Measurements from ENCODE around the gene APOC3. TPM values are rescaled to one million over a fixed set of nuclear protein-coding genes. Genes with fewer than 3 reads are reported as not detected.
A peak's percentile ranks its signal among the peaks of the same experiment; 100 is the strongest.

Gene APOC3
- total RNA-seq, 3 donors from 2014 or later: not detected

GRCh38 chr11:116791002-116791812, 38.5 kb upstream of the APOC3 start:
- H3K27ac ChIP-seq: no peak overlapping the region
- H3K27me3 ChIP-seq: peaks cover 0 to 4% of the 10 kb centered on the region in 2 donors
- TF ChIP-seq CTCF (IDR thresholded peaks at IDR 0.05) (peak; percentile 77 to 90 (median 85)), POLR2A (IDR thresholded peaks at IDR 0.05) (no peak), POLR2AphosphoS5 (IDR thresholded peaks at IDR 0.05) (no peak)
- DNase-seq (ENCODE audit: low spot score in 2 of 2): peak; percentile 41 to 74
- H3K9me3 ChIP-seq: no peaks in the 10 kb centered on the region
- H3K36me3 ChIP-seq: no peaks in the 10 kb centered on the region
- H3K4me3 ChIP-seq: peak overlapping the region in 2 of 3 donors; percentile 18 to 24
- H3K4me1 ChIP-seq: peaks cover 0 to 9% of the 10 kb centered on the region in 2 donors
- intact Hi-C loops (cut with DNase I; ENCODE audit: low total_unique reads): no loop called here

DNA sequence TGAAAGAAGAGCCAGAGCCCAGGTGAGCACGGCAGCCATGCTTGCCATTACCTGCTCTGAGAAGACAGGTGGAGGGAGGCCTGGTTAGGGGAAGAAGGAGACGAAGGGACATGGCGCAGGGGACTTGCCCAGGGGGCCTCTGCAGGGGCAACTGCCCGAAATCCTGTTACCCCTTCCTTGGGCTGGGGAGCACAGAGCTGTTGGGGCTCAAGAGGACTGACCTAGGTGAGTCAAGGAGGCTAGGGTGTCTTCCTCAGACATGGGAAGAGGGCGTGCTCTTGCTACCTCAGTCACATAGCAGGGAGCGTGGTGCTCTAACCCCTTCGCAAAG, 37.9 kb upstream of the APOC3 start, which contains the start of gene APOA5:
TSS of gene APOA5 (minus strand) at position 67 of the 331 bp plus-strand sequence. CDS start at position 48, 19 bp downstream.
- no peak for DNase-seq (ENCODE audit: low spot score in 2 of 2)
- H3K4me1 ChIP-seq: peaks cover 0 to 4% of the 10 kb centered on the region in 2 donors
- H3K4me3 ChIP-seq: peak within 1 kb of the TSS in 2 of 3 donors; percentile 18 to 24
- H3K36me3 ChIP-seq: no peaks in the 10 kb centered on the region
- intact Hi-C loops (cut with DNase I; ENCODE audit: low total_unique reads): no loop called here
- no peaks in the 10 kb centered on the region for H3K9me3 ChIP-seq
- TF ChIP-seq POLR2AphosphoS5 (IDR thresholded peaks at IDR 0.05) (no peak), POLR2A (IDR thresholded peaks at IDR 0.05) (no peak), CTCF (IDR thresholded peaks at IDR 0.05) (no peak)
- no peak within 1 kb of the TSS for H3K27ac ChIP-seq
- H3K27me3 ChIP-seq: peaks cover 0 to 4% of the 10 kb centered on the region in 2 donors

DNA sequence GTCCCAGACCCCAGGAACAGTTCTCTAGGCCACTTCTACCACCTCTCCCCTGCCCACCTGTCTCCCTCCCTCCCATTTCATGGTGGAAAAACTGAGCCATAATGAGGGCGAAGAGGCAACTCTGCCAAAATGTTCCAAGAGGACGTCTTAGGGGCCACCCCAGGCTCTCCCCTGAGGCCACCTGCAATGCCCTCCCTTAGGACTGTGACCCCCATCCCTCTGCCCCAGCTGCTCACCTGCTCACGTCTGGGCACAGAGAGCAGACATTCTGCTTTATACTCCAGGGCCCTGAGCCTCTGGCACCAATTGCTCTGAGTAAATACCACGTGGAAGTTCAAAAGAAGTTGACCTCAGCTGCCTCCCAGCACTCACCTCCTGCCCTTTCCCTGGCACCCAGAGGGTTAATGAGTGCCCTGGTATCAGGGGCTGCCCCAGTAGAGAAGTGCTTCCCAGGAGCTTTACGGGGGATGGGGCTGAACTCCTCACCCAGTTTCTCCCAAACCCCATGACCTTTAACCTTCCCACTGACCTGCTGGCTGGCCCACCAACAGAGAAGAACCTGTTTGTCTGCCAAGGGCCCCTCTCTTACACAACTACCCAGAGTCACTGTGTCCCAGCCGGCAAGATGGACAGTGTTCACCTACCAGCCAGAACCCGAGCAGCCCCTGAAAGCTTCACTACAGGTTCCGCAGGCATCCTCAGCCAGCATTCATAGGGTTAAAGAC, 37.4 kb upstream of the APOC3 start:
- Histone ChIP-seq H3K4me1 (no peaks in the 10 kb centered on the region), H3K27me3 (peaks cover 0 to 4% of the 10 kb centered on the region in 2 donors), H3K4me3 (no peak overlapping the region), H3K27ac (no peak overlapping the region), H3K9me3 (no peaks in the 10 kb centered on the region), H3K36me3 (no peaks in the 10 kb centered on the region)
- intact Hi-C loops (cut with DNase I; ENCODE audit: low total_unique reads): no loop called here
- DNase-seq (ENCODE audit: low spot score in 2 of 2): no peak
- TF ChIP-seq POLR2A (IDR thresholded peaks at IDR 0.05) (no peak), CTCF (IDR thresholded peaks at IDR 0.05) (no peak), POLR2AphosphoS5 (IDR thresholded peaks at IDR 0.05) (no peak)

- no peaks in the 10 kb centered on the region for H3K36me3 ChIP-seq
- no peak overlapping the region for H3K4me3 ChIP-seq
- DNase-seq (ENCODE audit: low spot score in 2 of 2): no peak
- H3K9me3 ChIP-seq: no peaks in the 10 kb centered on the region
- TF ChIP-seq POLR2AphosphoS5 (IDR thresholded peaks at IDR 0.05): no peak
- TF ChIP-seq CTCF (IDR thresholded peaks at IDR 0.05): no peak
- no peak for TF ChIP-seq POLR2A (IDR thresholded peaks at IDR 0.05)
- intact Hi-C loops (cut with DNase I; ENCODE audit: low total_unique reads): no loop called here
- no peak overlapping the region for H3K27ac ChIP-seq
- no peaks in the 10 kb centered on the region for H3K4me1 ChIP-seq
- peaks cover 0 to 4% of the 10 kb centered on the region in 2 donors for H3K27me3 ChIP-seq
These were observed 36.6 kb upstream of the APOC3 start for GRCh38 chr11:116792869-116793771.
